Measurements from ENCODE around the gene TPPP2.

Gene TPPP2

GRCh38 chr14:21017528-21018245 is 12.3 kb upstream of the TPPP2 start:
- no peak for DNase-seq

GRCh38 chr14:21018286-21018685 is 11.7 kb upstream of the TPPP2 start:
- no peak for DNase-seq

DNA sequence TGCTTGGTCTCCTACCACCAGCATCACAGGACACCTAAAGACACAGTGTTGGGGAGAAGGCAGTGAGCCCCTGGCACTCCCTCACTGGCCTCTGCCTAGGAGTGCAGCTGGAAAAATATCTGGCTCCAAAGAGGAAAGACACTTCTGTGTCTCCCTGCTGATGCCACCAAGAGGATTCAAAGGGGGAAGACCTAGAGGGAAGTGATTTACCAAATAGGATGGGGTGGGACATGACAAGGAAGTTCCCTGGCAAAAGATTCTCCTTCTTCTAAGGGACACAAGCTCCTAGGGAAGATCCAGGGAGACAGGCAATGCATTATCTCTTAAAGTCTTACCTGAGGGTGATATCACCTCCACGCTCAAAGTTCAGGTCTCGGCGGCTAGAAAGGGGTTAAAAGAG is 11.2 kb upstream of the TPPP2 start:
- no peak for DNase-seq

DNA sequence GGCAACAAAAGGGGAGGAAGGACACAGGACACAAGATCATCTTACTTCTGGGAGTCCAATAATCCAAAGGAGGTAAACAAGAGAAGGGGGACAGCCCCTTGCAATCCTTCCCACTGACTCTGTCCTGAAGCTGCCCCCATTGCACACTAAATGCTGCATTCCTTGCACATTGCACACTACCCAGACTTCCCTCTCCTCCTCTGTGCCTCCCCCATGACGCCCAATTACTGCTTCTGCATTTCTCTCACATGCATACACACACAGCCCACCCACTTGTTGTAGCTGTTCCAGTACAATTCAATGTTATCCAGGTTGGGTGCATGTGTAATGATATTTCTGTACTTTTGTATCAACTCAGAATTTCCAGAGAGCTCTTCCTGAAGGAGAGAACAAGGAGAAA is 10.7 kb upstream of the TPPP2 start:
- DNase-seq = no peak

- no peak for DNase-seq
Observed at GRCh38 chr14:21020977-21021545, 9.0 kb upstream of the TPPP2 start.

DNA sequence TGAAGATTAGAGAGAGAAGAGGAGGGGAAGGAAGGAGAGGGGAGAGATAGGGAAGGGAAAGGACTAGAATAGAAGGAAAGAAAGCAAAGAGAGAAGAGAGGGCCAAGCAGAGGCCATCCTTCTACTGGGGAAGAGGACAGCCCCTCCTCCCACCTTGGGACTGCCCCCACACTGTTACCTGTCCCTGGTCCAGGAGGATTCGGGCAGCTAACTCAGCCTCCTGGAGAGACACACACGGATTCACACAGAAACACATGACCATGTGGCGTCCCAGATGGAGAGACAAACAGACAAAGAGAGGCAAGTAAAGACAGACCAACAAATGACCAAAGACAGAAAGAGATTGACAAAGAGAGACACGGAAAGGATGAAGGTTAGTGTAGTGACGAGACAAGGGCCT is 7.3 kb upstream of the TPPP2 start:
- no peak for DNase-seq

- no peak for DNase-seq
Observed at GRCh38 chr14:21023174-21023573, 6.8 kb upstream of the TPPP2 start.

- DNase-seq = no peak
Observed at GRCh38 chr14:21023817-21024584, 6.0 kb upstream of the TPPP2 start.

DNA sequence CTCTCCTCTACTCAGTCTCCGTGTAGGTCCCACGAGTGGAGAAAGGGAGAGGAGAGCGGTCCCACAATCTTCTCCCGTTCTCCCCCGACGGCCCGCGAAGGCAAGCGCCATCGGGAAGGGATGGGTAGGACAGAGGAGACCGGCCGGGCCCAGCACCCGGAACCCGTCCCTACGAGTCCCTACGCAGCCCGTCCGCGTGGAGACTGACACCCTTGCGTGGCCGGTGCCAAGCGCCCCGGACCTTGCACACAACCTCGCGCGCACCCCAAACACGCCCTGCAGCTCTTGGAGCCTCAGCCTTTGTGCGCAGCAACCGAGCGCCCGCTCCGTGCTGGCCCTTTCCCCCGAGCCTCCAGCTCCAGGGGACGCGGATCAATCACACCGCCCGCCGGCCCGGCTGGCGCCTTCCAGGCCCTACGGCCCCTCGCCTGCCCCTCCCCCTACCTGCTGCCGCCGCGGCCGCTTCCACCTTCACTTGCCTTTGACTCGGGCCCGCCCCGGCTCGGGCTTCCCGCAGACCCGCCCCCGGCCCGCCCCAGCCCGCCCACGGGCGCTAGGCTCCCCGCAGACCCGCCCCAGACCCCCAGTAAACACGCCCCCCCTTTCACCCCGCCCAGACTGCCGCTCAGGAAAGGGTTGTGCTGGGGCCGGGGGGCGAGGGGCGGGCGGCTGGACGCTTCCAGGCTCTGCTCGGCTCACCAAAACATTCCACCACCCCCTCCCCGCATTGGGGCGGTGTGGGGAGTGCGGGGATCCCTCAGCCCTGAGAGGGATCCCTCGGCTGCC is 5.2 kb upstream of the TPPP2 start, which contains the start of gene NDRG2:
Gene NDRG2 (minus strand): TSS at position 477 of the 786 bp plus-strand sequence. CDS start 1,746 bp downstream, outside the sequence.
- peak; percentile 79 for DNase-seq

DNA sequence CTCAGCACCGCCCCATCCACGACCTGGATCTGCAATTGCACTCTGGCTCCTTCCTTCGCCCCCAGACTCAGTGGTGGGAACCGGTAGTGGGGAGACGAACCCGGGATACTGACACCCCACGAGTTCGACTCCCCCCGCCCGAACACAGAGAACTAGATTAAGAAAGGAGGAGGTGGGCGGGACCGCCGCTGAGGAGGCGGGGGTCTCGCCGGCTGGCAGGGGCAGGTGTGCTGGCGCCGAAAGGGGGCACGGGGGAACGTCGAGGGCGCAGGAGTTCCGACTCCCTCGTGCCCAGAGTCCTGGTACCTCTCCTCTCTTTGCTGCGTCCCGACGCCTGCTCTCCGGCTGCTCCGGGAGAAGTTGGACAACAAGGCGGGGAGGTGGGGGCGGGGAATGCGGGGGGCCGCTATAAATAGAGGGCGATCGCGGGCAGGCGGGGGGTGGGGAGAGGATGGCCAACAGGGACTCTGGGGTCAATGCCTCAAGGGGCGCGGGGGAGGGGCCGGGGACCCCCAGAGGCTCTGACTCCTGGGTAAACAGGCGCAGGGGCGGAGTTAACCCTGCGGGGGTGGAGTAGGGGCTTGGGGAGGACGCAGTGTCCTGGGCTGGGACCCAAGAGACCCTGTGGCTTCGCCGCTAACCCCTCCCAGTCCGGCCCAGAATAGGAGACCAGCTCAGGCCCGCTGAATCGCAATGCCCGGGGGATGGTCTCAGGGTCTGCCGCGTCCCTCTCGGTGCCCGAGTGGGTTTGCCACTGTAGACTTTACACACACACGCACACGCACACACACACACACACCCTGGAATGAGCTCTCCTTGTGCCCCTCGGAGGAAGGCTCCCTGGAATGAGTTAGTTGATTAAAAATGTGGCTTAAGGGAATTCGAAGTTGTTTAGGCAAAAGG is 4.4 kb upstream of the TPPP2 start:
- DNase-seq = peak; percentile 40

DNA sequence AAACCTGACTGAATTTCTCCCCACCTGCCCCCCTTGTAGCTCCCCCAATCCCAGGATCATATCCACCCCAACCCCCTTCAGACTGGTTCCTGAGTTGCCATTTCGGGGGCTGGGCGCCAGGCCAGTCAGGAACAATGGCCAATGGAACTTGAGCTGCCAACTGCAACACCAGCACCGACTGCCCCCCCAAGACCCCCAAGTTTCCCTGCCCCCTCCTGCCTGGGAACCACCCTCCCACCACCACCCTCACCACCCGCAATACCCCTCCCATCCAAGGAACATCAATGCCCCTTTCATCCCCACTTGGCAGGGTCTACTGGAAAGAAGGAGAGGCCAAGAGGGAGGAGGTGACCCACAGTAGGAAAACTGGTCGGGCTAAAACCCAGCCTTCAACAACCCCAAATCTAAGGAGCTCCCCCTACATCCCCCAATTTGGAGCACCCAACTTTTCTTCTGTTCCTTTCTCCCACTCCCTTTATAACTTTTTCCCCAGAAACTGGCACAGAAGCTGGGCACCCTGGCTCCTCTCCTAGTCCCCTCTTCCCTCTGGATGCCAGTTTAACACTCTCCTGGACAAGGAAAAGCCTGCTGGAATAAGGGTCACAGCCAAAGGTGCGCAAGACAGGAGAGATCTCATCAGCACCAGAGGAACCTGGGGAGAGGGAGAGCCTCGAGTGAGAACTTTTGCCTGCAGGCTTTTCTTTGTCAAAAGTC is 3.6 kb upstream of the TPPP2 start:
- DNase-seq = no peak

- DNase-seq = no peak
Observed at GRCh38 chr14:21026988-21027315, 3.1 kb upstream of the TPPP2 start.

DNA sequence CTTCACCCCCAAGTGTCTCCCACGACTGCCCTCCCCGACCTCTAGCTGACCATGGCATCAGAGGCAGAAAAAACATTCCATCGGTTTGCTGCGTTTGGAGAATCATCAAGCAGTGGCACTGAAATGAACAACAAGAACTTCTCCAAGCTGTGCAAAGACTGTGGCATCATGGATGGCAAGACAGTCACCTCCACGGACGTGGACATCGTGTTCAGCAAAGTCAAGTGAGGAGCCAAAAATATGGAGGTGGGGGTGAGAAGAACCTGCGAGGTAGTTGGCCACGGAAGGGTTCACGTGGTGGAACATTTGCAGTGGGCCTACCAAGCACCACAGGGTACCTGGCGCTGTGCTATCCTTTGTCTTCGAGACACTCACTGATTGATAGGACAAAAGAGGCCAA is 514 bp downstream of the TPPP2 start:
- DNase-seq = no peak

GRCh38 chr14:21032326-21033132 is 2.5 kb downstream of the TPPP2 start:
- DNase-seq = no peak

- no peak for DNase-seq
Observed at GRCh38 chr14:21033133-21033698, 3.2 kb downstream of the TPPP2 start.

- DNase-seq = no peak
Observed at GRCh38 chr14:21034707-21035106, 4.7 kb downstream of the TPPP2 start, which contains the start of gene RNASE13. Gene RNASE13 (minus strand): TSS chr14:21034807. CDS start chr14:21034288, 519 bp downstream.

DNA sequence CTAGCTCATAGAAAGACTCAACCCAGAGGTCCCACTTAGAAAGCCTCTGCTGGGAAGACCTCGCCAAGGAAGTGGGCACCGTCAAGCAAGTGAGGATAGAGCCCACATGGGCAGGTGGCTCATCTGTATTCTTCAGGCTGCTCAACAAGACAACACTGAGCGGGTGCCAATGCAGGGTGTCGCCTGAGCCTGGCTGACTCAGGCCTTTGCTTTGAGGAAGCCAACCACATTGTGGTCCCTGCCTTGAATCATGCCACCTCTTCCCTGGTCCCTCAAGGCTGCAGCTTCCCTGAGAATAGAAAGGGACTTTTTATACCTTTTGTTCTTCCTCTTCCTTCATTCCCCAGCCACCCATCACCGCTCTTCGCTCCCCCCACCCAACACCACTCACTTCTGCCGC is 6.7 kb downstream of the TPPP2 start:
- no peak for DNase-seq

DNA sequence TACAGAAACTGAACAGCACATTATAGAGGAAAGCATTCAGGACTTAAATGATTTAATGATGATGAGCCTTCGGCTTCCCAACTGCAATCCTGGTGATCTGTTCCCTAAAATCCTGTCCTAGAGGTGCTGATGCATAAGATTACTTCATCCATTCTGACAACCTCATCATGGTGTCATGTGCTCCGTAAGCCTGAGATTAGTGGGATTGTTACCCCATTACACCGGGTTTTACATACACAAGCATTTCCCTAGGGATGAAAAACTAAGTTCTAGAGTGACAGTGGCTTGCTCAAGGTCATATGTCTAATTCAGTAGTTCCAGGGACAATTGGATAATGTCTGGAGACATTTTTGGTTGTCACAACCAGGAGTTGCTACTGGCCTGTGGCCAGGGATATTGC is 7.1 kb downstream of the TPPP2 start:
- DNase-seq = no peak

DNA sequence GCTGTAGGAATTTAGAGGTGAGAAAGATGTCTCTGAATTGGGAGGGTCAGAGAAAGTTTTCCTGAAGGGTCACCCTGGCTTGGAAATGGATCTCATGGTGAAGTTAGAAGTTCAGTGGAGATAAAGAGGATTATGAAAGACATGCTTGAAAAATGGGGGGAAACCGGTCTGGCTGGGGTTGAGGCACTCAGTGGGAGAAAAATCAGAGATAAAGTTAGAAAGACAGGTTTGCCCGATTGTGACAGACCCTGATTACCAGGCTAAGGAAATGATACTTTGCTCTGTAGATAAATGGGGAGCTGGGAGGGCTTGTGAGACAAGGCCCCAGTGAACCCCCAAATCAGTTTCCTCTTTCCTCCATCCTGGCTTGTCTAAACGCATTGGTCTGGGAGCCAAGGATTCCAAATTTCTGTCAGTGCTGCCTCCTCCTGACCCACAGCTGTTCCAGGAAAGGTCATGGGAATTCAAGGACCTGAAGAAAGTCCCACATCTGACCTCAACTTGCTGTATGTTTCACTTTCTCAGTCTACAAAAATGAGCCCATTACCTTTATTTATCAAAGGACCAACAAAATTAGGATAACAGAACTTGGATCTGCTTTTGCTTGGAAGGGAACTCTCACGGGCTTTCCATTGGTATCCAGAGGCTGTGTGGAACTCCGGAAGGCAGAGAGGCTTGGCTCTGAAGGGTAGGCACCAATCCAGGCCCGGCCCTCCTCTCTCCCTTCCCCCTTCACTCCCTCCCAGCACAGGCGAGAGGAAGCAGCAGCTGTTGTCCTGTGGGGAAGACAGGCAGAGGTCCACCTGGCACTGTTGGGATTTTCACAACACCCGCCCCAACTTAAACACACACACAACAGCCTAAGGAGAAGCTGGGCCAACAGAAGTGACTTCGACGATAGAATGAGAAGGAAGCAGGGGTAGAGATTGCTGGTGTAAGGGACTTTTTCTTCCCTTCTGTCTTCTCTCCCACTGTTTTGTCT is 8.7 kb downstream of the TPPP2 start:
- peak; percentile 67 for DNase-seq

Measured in NCI-H69 (cell line).